LNCaP clone FGC (cell line): ENCODE data around the gene SH2B2.

ENCODE experiments used
- DNase-seq: peaks from one replicate; pipeline ENCODE4 v3.0.0-alpha.2; 2011; ENCODE audit warnings: low read depth
- H3K4me3 ChIP-seq: 2 replicates; pipeline ENCODE4 v1.5.1; 2011; ENCODE audit warnings: mild to moderate bottlenecking, low read depth, low read length, control low read depth
- CTCF ChIP-seq: IDR thresholded peaks from 2 replicates; pipeline ENCODE4 v1.5.1; 2012; ENCODE audit warnings: mild to moderate bottlenecking; ENCODE audit not compliant: control insufficient read depth, insufficient read depth; ENCODE audit errors: extremely low read depth

The SH2B2 gene

GRCh38 chr7:102312317-102312716 is 25.6 kb downstream of the SH2B2 start:
- no peak for TF ChIP-seq CTCF
- DNase-seq, result no peak
- H3K4me3 ChIP-seq, result no peak overlapping the region

GRCh38 chr7:102313997-102314780 is 27.5 kb downstream of the SH2B2 start:
- no peak overlapping the region for H3K4me3 ChIP-seq
- DNase-seq, result no peak
- no peak for TF ChIP-seq CTCF

- no peak for DNase-seq
- TF ChIP-seq CTCF, result no peak
- no peak overlapping the region for H3K4me3 ChIP-seq
Observed at GRCh38 chr7:102317231-102318059, 30.8 kb downstream of the SH2B2 start.

- H3K4me3 ChIP-seq, result no peak overlapping the region
- no peak for TF ChIP-seq CTCF
- DNase-seq, result peak; percentile 17
Observed at GRCh38 chr7:102318482-102318971, 31.9 kb downstream of the SH2B2 start.

- DNase-seq, result no peak
- no peak overlapping the region for H3K4me3 ChIP-seq
- no peak for TF ChIP-seq CTCF
Observed at GRCh38 chr7:102319671-102320070, 33.0 kb downstream of the SH2B2 start.

- TF ChIP-seq CTCF, result no peak
- H3K4me3 ChIP-seq, result no peak overlapping the region
- DNase-seq, result no peak
Observed at GRCh38 chr7:102320181-102320580, 33.5 kb downstream of the SH2B2 start.
